HUDEP-2 (cell line): Measurements from ENCODE around the gene CAMKK1.

Experiments
- DNase-seq, 76 experiments: peaks; one replicate each; lab custom pipeline; 2025; ENCODE audit not compliant: unreplicated experiment in 76 of 76; lab: John Stamatoyannopoulos, UW

Gene CAMKK1

DNA sequence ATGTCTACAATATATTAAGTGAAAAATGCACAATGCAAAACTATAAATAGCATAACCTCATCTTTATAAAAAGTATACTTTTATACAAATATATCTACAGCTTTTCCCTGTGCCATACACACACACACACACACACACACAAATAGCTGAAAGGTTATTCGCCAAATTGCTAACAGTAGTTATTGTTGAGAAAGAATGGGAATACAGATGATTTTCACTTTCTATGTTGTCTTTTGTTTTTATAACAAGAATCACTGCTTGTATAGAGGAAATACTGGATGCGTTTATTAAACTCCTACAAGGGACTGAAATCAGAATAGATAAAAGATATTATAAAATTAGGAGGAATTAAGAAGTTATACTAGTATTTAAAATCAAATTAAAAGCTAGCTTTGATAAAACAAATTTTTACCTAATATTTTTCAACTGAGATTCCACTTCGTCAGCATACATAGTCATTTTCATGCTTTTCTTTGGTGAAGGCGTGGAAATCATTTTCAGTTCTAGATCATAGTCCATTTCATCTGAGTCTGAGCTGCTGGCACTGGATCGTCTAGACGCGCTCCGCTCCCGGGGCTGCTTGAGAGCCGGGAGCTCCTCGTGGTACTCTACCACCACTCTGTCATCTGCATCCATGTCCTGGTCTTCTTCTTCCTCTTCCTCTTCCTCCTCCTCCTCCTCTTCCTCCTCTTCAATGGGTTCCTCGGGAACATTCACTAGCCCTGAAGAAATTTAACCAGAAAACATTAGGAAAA lies 74.8 kb downstream of the CAMKK1 start:
- no peak for DNase-seq

DNA sequence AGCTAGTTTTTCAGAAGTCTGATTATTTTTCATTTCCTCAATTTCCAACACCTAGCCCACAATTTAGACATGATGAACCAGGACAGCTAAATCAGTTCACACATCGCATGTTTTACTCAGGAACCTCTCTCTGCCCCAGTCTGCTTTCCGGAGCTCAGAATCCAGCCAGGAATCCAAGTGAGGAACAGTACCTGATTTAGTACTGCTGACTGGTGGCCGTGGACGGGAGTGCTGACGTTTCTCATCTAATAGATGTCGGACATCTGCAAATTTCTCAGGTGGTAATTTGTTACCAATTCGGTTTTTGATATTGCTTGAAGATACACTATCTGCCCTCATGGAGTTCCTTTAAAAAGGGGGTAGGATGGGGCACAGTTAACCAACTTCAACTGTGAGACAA lies 76.9 kb downstream of the CAMKK1 start:
- DNase-seq: no peak

DNA sequence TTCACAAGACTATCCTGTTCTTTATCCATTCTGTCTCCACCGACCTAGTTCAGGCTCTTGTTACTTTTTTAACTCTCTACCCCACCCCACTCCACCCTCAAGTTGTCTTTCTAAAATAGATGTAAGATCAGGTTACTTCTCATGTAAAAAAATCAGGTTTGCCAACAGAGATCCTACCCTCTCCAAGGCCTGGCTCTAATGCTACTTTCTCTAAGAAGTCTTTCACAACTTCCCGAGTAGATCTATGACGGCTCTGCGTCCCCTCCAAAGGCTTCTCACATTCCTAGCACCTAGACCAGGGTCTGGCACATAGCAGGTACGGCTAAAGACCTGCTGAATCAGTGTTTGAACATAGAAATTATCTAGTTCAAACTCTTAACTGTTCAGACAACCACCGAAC lies 77.7 kb downstream of the CAMKK1 start:
- no peak for DNase-seq

DNA sequence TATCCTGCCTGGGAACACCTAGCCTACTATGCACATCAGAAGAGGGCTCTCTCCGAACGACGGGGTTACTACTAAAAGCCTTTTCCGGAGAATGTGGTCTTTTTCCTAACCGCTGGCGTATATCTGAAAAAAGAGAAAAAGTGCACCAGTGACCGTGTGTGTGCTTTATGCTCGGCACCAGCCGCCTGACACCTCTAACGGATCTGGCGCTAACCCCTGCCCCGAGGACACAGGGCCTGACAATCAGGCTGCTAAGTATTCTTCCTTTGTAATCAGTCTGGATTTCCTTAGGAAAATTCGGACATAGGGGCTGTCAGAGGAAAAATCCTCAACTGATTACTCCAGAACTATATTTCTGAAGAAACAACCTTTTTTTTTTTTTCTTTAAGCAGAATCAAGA lies 78.5 kb downstream of the CAMKK1 start:
- no peak for DNase-seq

DNA sequence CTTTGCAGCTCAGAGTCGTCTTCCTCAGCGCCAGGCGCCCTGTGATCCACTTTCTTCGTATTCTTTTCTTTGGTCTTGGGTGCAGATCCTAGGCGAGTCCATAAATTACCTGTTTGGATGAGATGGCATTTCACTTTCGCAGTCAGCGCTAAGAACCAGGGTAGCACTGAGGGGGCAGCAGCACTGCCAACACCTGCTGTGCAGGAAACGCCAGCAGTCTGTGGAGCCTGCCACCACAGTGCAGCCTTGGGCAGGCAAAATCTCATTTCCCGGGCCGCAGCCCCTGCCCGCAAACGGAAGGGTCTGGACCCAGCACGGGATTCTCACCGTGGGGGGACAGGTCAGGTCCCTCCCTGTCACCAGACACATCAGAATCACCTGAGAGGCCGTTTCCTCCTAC lies 79.7 kb downstream of the CAMKK1 start:
- no peak for DNase-seq

DNA sequence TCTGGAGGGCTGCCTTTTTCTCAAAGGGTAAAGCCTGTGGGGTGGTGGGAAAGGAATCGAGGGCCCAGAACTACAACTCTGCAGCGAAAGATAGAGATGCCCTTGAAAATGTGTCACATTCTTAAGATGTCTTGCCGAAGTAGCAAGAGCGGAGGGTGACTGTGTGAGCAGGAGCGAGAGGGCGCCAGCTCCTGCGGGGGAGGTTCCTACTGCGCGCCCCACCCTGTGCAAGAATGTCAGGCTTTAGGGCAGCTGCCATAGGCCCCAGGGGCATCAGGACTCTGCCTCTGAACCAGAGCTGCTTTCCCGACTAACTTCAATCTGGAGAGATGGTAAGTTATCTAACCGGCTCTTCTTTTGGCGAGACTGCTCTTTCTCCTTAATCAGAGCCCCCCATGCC lies 80.1 kb downstream of the CAMKK1 start:
- peak in 1 of 76 experiments; percentile 3 for DNase-seq

DNA sequence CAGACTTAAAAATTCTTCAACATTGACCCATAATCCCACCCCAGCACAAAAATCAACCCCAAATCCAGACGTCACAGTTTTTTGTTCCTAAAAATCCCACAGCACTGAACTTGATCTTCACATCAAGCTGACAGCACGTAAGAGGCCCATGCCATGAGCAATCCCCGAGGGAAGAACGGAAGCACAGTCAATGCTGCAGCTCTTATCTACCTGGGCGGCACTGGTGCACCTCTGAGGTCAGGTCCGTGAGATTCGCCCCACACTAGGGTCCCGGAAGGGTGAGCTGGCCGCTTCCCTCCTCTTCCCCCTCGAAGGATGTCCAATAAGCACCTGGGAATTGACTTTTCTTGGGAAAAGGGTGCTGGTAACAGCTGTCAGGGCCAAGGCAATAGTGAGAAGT lies 80.6 kb downstream of the CAMKK1 start:
- DNase-seq: no peak
